HG02759 (cell line): Measurements from ENCODE around the gene GAMT.

Experiments used
- ATAC-seq: cut with Tn5 transposase; IDR thresholded peaks from one replicate; pipeline ENCODE4 v1.9.1; 2021; ENCODE audit warnings: mild to moderate bottlenecking, moderate library complexity; ENCODE audit not compliant: unreplicated experiment

The GAMT gene

GRCh38 chr19:1434040-1434366 lies 32.7 kb upstream of the GAMT start:
- no peak for ATAC-seq

GRCh38 chr19:1433119-1434039 lies 32.0 kb upstream of the GAMT start:
- no peak for ATAC-seq

GRCh38 chr19:1432507-1432887 lies 31.2 kb upstream of the GAMT start:
- ATAC-seq = no peak

GRCh38 chr19:1431759-1432506 lies 30.6 kb upstream of the GAMT start:
- no peak for ATAC-seq

GRCh38 chr19:1430246-1430645 lies 28.9 kb upstream of the GAMT start:
- no peak for ATAC-seq

- no peak for ATAC-seq
Measured at GRCh38 chr19:1429750-1430149, 28.4 kb upstream of the GAMT start.

GRCh38 chr19:1428738-1429391 lies 27.5 kb upstream of the GAMT start:
- no peak for ATAC-seq

GRCh38 chr19:1427221-1427920 lies 26.0 kb upstream of the GAMT start:
- ATAC-seq = no peak

GRCh38 chr19:1426736-1427135 lies 25.4 kb upstream of the GAMT start:
- ATAC-seq = no peak

GRCh38 chr19:1425902-1426301 lies 24.6 kb upstream of the GAMT start:
- no peak for ATAC-seq

- ATAC-seq = no peak
Measured at GRCh38 chr19:1425102-1425837, 23.9 kb upstream of the GAMT start.

GRCh38 chr19:1424192-1424955 lies 23.0 kb upstream of the GAMT start:
- ATAC-seq = no peak

GRCh38 chr19:1423436-1424191 lies 22.3 kb upstream of the GAMT start:
- no peak for ATAC-seq

- ATAC-seq = no peak
Measured at GRCh38 chr19:1422943-1423342, 21.6 kb upstream of the GAMT start.

- ATAC-seq = no peak
Measured at GRCh38 chr19:1422360-1422759, 21.0 kb upstream of the GAMT start.

GRCh38 chr19:1421958-1422305 lies 20.6 kb upstream of the GAMT start:
- no peak for ATAC-seq

- no peak for ATAC-seq
Measured at GRCh38 chr19:1421218-1421957, 20.0 kb upstream of the GAMT start.

GRCh38 chr19:1420590-1420989 lies 19.2 kb upstream of the GAMT start:
- no peak for ATAC-seq
